ENCODE data around the gene TXNDC11.

The TXNDC11 gene

GRCh38 chr16:11650641-11651591, 91.7 kb downstream of the TXNDC11 start:
- no peak for DNase-seq

DNA sequence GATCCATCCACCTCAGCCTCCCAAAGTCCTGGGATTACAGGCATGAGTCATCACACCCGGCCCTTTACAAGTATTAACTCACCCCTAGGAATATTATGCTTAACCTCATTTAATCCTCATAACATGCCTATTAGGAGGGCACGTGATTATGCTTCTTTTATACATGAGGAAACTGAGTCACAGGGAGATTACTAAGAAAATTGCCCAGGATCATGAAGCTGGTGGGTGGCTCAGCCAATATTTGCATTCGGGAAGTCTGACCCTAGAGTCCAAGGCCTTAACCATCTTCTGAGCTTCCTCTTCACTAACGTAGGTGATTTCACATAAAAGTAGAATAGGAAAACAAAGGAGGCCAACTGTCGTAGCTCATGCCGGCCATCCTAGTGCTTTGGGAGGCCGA, 93.4 kb downstream of the TXNDC11 start:
- no peak for DNase-seq

GRCh38 chr16:11642765-11643116, 99.9 kb downstream of the TXNDC11 start:
- DNase-seq = no peak

DNA sequence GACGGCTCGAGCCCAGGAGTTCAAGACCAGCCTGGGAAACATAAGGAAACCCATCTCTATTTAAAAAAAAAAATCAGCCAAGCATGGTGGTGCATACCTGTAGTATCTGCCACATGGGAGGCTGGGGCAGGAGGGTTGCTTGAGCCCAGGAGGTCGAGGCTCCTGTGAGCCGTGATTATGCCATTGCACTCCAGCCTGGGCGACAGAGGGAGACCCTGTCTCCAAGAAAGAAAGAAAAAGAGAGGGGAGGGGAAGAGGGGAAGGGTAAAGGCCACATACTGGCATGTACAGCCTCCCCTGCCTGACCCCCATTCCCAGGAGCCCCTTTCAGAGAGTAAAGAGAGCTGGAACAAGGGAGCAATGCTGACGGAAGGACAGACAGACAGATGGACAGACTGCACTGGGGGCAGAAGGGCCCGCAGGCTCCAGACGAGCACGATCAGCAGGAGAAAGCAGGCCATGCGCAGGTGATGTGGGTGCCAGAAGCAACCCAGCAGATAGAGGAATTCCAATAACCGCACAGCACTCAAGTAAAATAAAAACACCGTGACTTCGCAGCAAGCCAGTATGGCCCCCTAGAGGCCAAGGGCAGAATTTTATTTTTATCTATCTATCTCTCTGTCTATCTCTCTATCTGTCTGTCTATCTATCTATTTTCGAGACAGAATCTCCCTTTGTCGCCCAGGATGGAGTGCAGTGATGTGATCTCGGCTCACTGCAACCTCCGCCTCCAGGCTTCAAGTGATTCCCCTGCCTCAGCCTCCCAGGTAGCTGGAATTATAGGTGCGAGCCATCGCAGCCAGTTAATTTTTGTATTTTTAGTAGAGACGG, 101.5 kb downstream of the TXNDC11 start:
- no peak for DNase-seq

DNA sequence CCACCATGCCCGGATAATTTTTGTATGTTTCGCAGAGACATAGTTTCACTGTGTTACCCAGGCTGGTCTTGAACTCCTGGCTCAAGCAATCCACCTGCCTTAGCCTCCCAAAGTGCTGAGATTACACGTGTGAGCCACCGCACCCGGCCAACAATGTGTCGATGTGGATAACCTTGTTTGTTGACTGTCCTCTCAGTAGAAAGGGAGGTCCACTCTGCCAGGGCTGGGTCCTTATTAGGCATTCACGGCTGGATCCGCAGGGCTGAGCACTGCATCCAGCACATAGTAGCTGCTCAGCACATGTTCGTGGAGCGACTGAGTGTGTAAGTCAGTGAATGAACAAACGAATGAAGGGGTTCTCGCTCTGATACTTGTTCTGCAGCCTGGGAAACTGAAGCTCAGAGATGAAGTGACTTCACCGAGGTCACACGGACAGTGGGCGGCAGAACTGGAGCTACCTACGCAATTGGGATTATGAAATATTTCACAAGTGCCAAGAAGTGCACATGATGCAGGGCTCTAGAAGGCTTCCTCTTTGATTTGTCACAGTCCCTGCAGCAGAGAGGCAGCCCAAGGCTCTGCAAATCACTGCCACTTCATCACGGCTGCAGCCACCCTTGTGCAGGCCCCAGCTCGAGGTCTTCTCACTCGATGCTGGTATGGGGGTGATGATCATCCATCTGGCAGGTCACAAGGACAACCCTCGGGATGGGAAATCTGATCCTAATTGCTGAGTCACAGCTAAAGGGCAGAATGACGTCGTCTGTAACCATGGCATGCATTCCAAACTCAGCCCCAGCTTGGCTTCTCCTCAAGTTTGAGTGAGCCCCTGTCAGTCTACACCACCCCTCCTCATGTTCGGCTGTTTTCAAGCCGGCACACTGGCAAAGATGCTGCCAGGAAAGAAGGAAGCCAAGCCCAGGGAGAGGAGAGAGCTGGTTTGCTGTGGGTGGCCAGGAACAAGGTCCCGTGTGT, 102.4 kb downstream of the TXNDC11 start:
- DNase-seq = peak; percentile 33

GRCh38 chr16:11639008-11639562, 103.6 kb downstream of the TXNDC11 start:
- DNase-seq = no peak

- DNase-seq = no peak
Measured at GRCh38 chr16:11638140-11638539, 104.5 kb downstream of the TXNDC11 start.

GRCh38 chr16:11637320-11637719, 105.3 kb downstream of the TXNDC11 start:
- no peak for DNase-seq

- DNase-seq = no peak
Measured at GRCh38 chr16:11636172-11636721, 106.4 kb downstream of the TXNDC11 start.

- DNase-seq = no peak
Measured at GRCh38 chr16:11635679-11636171, 106.9 kb downstream of the TXNDC11 start.

DNA sequence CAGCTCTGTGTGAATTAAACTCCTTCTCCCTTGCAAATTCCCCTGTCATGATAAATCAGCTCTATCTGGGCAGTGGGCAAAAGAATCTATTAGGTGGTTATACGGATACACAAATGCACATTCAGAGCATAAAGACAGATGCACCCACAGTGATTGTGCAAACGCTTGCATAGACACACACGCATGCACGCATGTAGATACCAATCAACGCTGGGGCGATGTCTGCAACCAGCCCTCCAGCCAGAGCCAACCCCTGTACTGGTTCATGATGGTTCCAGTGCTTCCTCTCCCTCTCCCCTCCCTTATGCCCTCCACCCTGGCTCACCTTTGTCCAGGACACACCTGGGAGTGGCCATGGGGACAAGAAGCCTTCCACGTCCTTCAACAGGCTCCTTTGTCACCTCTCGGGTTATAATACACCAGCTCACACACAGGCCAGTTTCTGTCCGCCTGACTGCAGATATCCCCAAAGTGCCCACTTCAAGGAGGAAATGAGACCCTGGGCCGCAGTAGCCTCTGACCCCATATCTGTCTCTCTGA, 107.5 kb downstream of the TXNDC11 start:
- no peak for DNase-seq

- DNase-seq = no peak
Measured at GRCh38 chr16:11634312-11634711, 108.3 kb downstream of the TXNDC11 start.

GRCh38 chr16:11633113-11633512, 109.5 kb downstream of the TXNDC11 start:
- DNase-seq = no peak

GRCh38 chr16:11632455-11632939, 110.2 kb downstream of the TXNDC11 start:
- no peak for DNase-seq

GRCh38 chr16:11631214-11631613, 111.4 kb downstream of the TXNDC11 start:
- no peak for DNase-seq

DNA sequence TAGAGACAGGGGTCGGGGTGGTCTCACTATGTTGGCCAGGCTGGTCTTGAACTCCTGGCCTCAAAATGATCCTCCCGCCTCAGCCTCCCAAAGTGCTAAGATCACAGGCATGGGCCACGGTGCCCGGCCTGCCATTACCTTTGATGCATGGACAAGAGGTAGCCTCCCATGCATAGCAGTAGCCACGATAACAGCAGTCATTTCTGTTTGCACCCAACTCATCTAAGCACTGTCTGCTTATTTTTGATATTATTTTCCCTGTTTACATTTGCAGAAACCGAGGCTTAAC, 111.9 kb downstream of the TXNDC11 start:
- no peak for DNase-seq

DNA sequence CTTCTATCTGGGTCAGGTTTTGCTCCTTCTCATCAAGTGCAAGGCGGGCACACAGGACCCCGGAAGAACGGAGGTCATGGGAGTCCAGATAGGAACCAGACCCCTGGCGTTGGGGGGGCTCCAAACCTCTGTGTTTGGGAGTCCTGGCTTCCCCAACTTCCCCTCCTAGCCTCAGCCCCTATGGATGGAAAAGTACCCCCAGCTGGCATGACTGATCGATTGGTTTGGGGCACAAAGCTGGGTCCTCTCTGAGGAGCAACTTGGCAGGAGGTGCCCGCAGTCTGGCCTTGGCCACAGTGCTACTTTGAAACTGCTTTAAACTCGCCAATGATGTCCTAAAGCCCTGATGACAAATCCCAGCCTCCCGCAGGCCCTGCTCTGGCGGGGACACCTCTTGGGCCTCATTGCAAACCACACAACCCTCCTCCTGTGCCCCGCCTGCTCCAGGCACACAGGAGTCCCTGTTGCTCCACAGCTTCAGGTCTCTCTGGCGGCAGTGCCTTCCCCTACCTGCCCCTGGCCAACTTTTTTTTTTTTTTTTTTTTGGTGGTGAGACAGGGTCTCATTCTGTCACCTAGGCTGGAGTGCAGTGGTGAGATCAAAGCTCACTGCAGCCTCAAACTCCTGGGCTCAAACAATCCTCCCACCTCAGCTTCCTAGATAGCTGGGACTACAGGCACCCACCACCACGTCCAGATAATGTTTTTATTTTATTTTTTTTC, 112.5 kb downstream of the TXNDC11 start:
- no peak for DNase-seq
